H1 (cell line): ENCODE results near the gene SESN1. TPM values are rescaled to one million over a fixed set of nuclear protein-coding genes. Genes with fewer than 3 reads are reported as not detected.
"Not testable (repeated sequence)": the region's sequence is repeated elsewhere in the genome, so short reads cannot be mapped to it uniquely, and the experiment has no call there.

Experiments used
- CTCF ChIA-PET: fragments of 300-600 bp; sonication (Branson Sonifier 250); formaldehyde crosslinking; loops from one replicate; lab custom pipeline; 2021; ENCODE audit not compliant: partially characterized antibody; lab: Charles Lee
- POLR2A ChIA-PET: fragments of 300-600 bp; sonication (Branson Sonifier 250); formaldehyde crosslinking; loops from one replicate; lab custom pipeline; 2021; ENCODE audit warnings: inconsistent platforms; ENCODE audit not compliant: partially characterized antibody; lab: Charles Lee
- DNase-seq, 2 experiments: peaks; one replicate each; pipeline versions ENCODE4 v3.0.0 to v3.0.0-alpha.2; 2010 to 2022; ENCODE audit warnings: low spot score in 2 of 2, low read depth in 1 of 2, mixed read lengths in 1 of 2
- FAIRE-seq: peaks from 2 replicates; lab custom pipeline; 2011; peaks lifted over from hg19 to GRCh38; lab: Jason Lieb, UNC
- H2AFZ ChIP-seq: 2 replicates; pipeline ENCODE4 v1.8.1; 2012; ENCODE audit warnings: low read length, inconsistent platforms
- H2AK5ac ChIP-seq: 2 replicates; pipeline ENCODE4 v1.6.1; 2013; ENCODE audit warnings: low read depth, low read length
- H2BK120ac ChIP-seq: replicated peaks from 2 replicates; pipeline ENCODE3; 2013; ENCODE audit warnings: low read depth, low read length, inconsistent platforms
- H2BK12ac ChIP-seq: 2 replicates; pipeline ENCODE4 v1.6.1; 2013; ENCODE audit warnings: low read depth, low read length
- H2BK15ac ChIP-seq: 2 replicates; pipeline ENCODE4 v1.6.1; 2013; ENCODE audit warnings: low read length
- H2BK20ac ChIP-seq: 2 replicates; pipeline ENCODE4 v1.6.1; 2013; ENCODE audit warnings: low read length
- H2BK5ac ChIP-seq: 2 replicates; pipeline ENCODE4 v1.6.1; 2013; ENCODE audit warnings: low read depth, low read length
- H3K14ac ChIP-seq: 2 replicates; pipeline ENCODE4 v1.6.1; 2013; ENCODE audit warnings: inconsistent platforms; ENCODE audit not compliant: insufficient read length
- H3K18ac ChIP-seq: 2 replicates; pipeline ENCODE4 v1.6.1; 2013; ENCODE audit warnings: low read length; ENCODE audit errors: extremely low read depth
- H3K23ac ChIP-seq: 2 replicates; pipeline ENCODE4 v1.6.1; 2013; ENCODE audit warnings: inconsistent platforms; ENCODE audit not compliant: insufficient read length
- H3K23me2 ChIP-seq: 2 replicates; pipeline ENCODE4 v1.6.1; 2013; ENCODE audit warnings: low read depth, low read length
- H3K27ac ChIP-seq: 2 replicates; pipeline ENCODE4 v1.6.1; 2011; ENCODE audit warnings: low read depth, low read length, inconsistent platforms
- H3K27me3 ChIP-seq, 4 experiments: replicated peaks in 1 of 4; 1 replicate in 1 of 4; 2 replicates in 3 of 4; pipeline versions ENCODE4 v1.6.1 to v1.8.1; 2011 to 2013; ENCODE audit warnings: low read length in 3 of 4, mild to moderate bottlenecking in 3 of 4, inconsistent platforms in 2 of 4, mixed read lengths in 2 of 4, moderate library complexity in 1 of 4; ENCODE audit not compliant: control insufficient read depth in 3 of 4, insufficient read depth in 3 of 4; ENCODE audit errors: extremely low read depth in 1 of 4
- H3K36me3 ChIP-seq, 4 experiments: 2 replicates each; pipeline versions ENCODE4 v1.6.1 to v1.8.1; 2011 to 2013; ENCODE audit warnings: mild to moderate bottlenecking in 4 of 4, low read length in 3 of 4, moderate library complexity in 2 of 4, control low read depth in 1 of 4, inconsistent platforms in 1 of 4; ENCODE audit not compliant: insufficient read depth in 4 of 4, control insufficient read depth in 2 of 4
- H3K4ac ChIP-seq: replicated peaks from 2 replicates; pipeline ENCODE3; 2013; ENCODE audit warnings: low read length, low read depth, mixed read lengths, inconsistent platforms; ENCODE audit not compliant: insufficient read length
- H3K4me1 ChIP-seq, 4 experiments: replicated peaks in 1 of 4; 1 replicate in 1 of 4; 2 replicates in 3 of 4; pipeline versions ENCODE4 v1.6.1 to v1.8.1; 2011 to 2013; ENCODE audit warnings: low read length in 3 of 4, inconsistent platforms in 2 of 4, mixed read lengths in 1 of 4; ENCODE audit not compliant: insufficient read depth in 4 of 4, control insufficient read depth in 3 of 4
- H3K4me2 ChIP-seq, 2 experiments: 2 replicates each; pipeline versions ENCODE4 v1.6.1 to v1.8.1; 2011 to 2013; ENCODE audit warnings: low read depth in 2 of 2, low read length in 2 of 2, control low read depth in 1 of 2, inconsistent platforms in 1 of 2, mild to moderate bottlenecking in 1 of 2; ENCODE audit not compliant: insufficient read depth in 1 of 2
- H3K4me3 ChIP-seq, 4 experiments: fragments of 200-600, 300-600 bp in 1 of 4; sonication (generic), shearing (Covaris generic), sonication (Bioruptor Twin) in 1 of 4; 2 replicates each; pipeline versions ENCODE4 v1.5.1 to v1.8.1; 2011 to 2016; ENCODE audit warnings: low read length in 4 of 4, low read depth in 3 of 4, control low read depth in 2 of 4, inconsistent platforms in 2 of 4, mild to moderate bottlenecking in 2 of 4, mixed read lengths in 1 of 4, moderate library complexity in 1 of 4; ENCODE audit not compliant: insufficient read depth in 2 of 4; ENCODE audit errors: extremely low read depth in 1 of 4
- H3K56ac ChIP-seq: replicated peaks from 2 replicates; pipeline ENCODE3; 2013; ENCODE audit warnings: low read depth, mild to moderate bottlenecking, mixed read lengths, low read length, inconsistent platforms; ENCODE audit not compliant: insufficient read length
- H3K79me1 ChIP-seq: 2 replicates; pipeline ENCODE4 v1.6.1; 2013; ENCODE audit warnings: low read depth, low read length, control low read depth
- H3K79me2 ChIP-seq, 2 experiments: 2 replicates each; pipeline versions ENCODE4 v1.6.1 to v1.8.1; 2012 to 2013; ENCODE audit warnings: low read length in 2 of 2, mild to moderate bottlenecking in 2 of 2, inconsistent platforms in 1 of 2; ENCODE audit not compliant: insufficient read depth in 2 of 2, control insufficient read depth in 1 of 2
- H3K9ac ChIP-seq, 4 experiments: replicated peaks in 1 of 4; 1 replicate in 1 of 4; 2 replicates in 3 of 4; pipeline versions ENCODE4 v1.6.1 to v1.8.1; 2011 to 2013; ENCODE audit warnings: low read depth in 3 of 4, low read length in 3 of 4, control low read depth in 2 of 4, mild to moderate bottlenecking in 2 of 4, moderate library complexity in 2 of 4, inconsistent platforms in 1 of 4; ENCODE audit errors: extremely low read depth in 1 of 4
- H3K9me3 ChIP-seq, 2 experiments: 2 replicates each; pipeline versions ENCODE4 v1.6.1 to v1.8.1; 2012 to 2013; ENCODE audit warnings: mild to moderate bottlenecking in 2 of 2, moderate library complexity in 2 of 2, control low read depth in 1 of 2, inconsistent platforms in 1 of 2, low read depth in 1 of 2, low read length in 1 of 2, mixed read lengths in 1 of 2; ENCODE audit not compliant: insufficient read depth in 2 of 2
- H4K20me1 ChIP-seq, 2 experiments: replicated peaks in 1 of 2; 2 replicates each; pipeline versions ENCODE3 to v1.8.1; 2011 to 2013; ENCODE audit warnings: inconsistent platforms in 2 of 2, low read length in 2 of 2, mild to moderate bottlenecking in 1 of 2; ENCODE audit not compliant: insufficient read depth in 2 of 2, control insufficient read depth in 1 of 2
- H4K5ac ChIP-seq: 2 replicates; pipeline ENCODE4 v1.6.1; 2013; ENCODE audit warnings: low read length, low read depth, mixed read lengths, inconsistent platforms; ENCODE audit not compliant: insufficient read length
- H4K8ac ChIP-seq: 2 replicates; pipeline ENCODE4 v1.8.0; 2013; ENCODE audit warnings: mild to moderate bottlenecking, moderate library complexity, low read length, inconsistent platforms; ENCODE audit not compliant: insufficient read depth; ENCODE audit errors: extremely low read depth
- H4K91ac ChIP-seq: replicated peaks from 2 replicates; pipeline ENCODE3; 2013; ENCODE audit warnings: low read length, mixed read lengths, inconsistent platforms; ENCODE audit not compliant: insufficient read length
- polyA plus RNA-seq, 7 experiments: library from polyadenylated mRNA; depleted of rRNA in 3 of 7; stranded (reverse) in 5 of 7; unstranded in 2 of 7; fragments of >200 nt in 5 of 7; fragments of 200-250 nt in 2 of 7; gene quantifications; 1 replicate in 5 of 7; 2 replicates in 1 of 7; 4 replicates in 1 of 7; pipeline versions ENCODE4 v1.2.1 to v1.2.3, GENCODE V29; 2011 to 2013; ENCODE audit warnings: missing spikeins in 2 of 7, mixed read lengths in 2 of 7
- total RNA-seq: library from RNA; stranded (reverse); fragmentation: NEBNext Ultra II Directional; extraction: Animal tissue kit (Norgen Biotek cat#: 25700); gene quantifications from 2 replicates; pipeline ENCODE4 v1.2.1, GENCODE V29; 2021

Gene SESN1
- total and polyA plus RNA-seq, 2 of the 8 experiments (the other 6 are each of a cell fraction or from before 2014, with no cell fraction given): 12.8 to 15.6 TPM

DNA sequence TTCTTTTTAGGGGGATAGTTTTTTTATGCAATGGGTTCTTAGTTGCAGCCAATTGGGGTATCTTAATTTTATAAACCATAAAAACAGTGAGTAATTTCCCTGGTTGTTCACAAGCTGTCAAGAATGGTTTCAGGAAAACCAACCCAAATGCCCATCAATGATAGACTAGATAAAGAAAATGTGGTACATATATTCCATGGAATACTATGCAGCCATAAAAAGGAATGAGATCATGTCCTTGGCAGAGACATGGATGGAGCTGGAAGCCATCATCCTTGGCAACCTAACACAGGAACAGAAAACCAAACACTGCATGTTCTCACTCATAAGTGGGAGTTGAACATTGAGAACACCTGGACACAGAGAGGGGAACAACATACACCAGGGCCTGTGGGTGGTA lies 47.4 kb upstream of the SESN1 start:
- H3K4ac ChIP-seq, H2BK15ac ChIP-seq, H2BK20ac ChIP-seq, H2BK5ac ChIP-seq, H3K23ac ChIP-seq, FAIRE-seq, H2BK120ac ChIP-seq, H4K91ac ChIP-seq, H4K5ac ChIP-seq, H2BK12ac ChIP-seq, POLR2A ChIA-PET, H3K4me1 ChIP-seq, H3K4me2 ChIP-seq, H3K14ac ChIP-seq, H3K56ac ChIP-seq, DNase-seq, H3K79me1 ChIP-seq, H3K27me3 ChIP-seq, H3K27ac ChIP-seq, H3K36me3 ChIP-seq, H2AK5ac ChIP-seq, H4K20me1 ChIP-seq, H3K4me3 ChIP-seq, H3K23me2 ChIP-seq, H3K9ac ChIP-seq, H3K79me2 ChIP-seq, H4K8ac ChIP-seq, H3K9me3 ChIP-seq, H2AFZ ChIP-seq, H3K18ac ChIP-seq: not testable (repeated sequence)
- CTCF ChIA-PET: interaction anchor here (0.7 kb wide), 1 partner anchor 69 kb away, joined by 4 read pairs; no protein-coding TSS in a partner anchor
